Fibroblast of skin of back (primary cell): ENCODE measurements around the gene SLC5A10.
A peak's percentile ranks its signal among the peaks of the same experiment; 100 is the strongest.
"Not testable (repeated sequence)": the region's sequence is repeated elsewhere in the genome, so short reads cannot be mapped to it uniquely, and the experiment has no call there.

Source experiments
- DNase-seq: peaks from one replicate; pipeline ENCODE4 v3.0.0-alpha.2; 2013

Gene SLC5A10

DNA sequence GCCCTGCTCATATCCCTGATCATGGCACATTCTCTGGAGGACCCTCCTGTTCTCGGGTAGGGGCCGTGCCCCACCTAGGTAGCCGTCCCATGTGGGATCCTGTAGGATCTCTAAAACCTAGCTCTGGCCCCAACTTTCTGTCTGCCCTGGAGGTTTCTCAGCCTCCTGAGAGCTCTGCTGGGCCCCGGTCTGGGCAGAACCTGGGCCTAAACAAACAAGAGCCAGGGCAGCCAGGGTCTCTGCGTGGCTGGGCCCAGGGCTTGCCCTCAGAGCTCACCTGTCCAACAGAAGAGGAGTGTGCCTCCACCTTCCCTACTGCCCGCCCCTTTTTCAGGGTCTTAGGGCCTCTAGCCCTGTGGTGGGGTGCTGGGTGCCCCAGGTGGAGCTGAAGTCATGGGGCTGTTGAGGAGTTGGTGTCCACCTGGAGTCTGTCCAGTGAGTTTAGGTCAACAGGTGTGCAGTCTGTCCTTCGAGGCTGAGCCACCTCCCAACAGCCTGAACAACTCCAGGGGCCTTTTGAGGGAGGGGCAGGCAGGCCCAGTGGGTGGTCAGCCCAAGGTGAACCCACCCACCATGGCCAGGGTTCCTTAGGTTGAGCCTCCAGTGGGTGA is 69.2 kb downstream of the SLC5A10 start:
- not testable (repeated sequence) for DNase-seq

DNA sequence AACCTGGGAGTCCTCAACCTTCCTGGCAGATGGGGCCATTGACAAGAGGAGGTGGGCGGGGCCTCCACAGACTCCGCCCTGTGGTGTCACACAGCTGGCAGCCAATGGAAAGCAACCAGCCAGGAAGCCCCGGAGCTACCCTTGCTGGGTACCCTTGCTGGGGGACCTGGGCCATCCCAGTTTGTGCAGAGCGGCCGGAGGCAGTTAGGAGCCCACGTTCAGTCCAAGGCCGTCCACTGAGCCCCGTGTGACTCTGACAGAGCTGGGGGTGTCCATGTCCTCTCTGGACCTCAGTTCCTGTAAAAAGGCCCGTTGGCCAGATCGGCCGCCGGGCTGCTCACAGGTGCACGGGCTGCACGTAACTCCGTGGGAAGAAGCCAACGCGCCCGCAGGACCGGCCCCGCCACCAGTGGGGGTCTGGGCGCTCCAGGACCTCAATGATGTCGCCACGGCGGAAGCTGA is 69.7 kb downstream of the SLC5A10 start:
- no peak for DNase-seq

DNA sequence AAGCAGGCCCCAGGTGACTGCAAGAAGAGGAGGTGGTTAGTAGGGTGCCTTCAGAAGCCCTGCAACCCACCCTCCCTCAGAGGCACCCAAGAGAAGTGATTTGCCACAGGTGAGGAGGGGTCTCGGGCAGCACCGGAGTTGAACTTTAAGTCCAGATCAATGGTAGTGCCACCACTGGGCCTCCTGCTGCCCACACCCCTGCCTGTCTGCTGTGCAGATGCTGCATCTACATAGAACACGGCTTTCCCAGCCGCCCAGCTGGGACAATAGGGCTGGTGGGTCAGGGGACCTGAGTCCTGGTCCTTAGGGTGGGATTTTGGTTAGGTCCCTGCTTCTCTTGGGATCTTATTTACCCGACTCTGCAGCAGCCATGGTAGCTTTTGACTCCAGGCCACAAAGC is 70.2 kb downstream of the SLC5A10 start:
- no peak for DNase-seq

DNA sequence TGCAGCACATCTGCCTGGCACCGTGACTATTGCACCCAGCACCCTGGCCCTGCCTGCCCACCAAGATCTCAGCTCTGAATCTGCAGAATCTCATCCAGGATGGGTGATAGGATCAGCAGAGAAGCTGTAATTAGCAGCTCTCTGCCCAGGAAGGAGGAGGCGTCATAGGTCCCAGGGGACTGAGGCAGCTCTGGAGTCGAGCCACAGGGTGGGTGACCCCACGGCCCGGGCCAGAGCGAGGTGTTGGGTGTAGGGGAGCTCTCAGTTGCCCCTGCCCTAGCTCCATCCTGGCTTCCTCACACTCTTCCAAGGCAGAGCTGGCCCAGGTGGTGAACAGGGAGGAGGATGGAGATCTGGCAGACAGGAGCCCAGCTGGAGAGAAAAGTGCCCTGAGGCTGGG is 70.8 kb downstream of the SLC5A10 start:
- no peak for DNase-seq

DNA sequence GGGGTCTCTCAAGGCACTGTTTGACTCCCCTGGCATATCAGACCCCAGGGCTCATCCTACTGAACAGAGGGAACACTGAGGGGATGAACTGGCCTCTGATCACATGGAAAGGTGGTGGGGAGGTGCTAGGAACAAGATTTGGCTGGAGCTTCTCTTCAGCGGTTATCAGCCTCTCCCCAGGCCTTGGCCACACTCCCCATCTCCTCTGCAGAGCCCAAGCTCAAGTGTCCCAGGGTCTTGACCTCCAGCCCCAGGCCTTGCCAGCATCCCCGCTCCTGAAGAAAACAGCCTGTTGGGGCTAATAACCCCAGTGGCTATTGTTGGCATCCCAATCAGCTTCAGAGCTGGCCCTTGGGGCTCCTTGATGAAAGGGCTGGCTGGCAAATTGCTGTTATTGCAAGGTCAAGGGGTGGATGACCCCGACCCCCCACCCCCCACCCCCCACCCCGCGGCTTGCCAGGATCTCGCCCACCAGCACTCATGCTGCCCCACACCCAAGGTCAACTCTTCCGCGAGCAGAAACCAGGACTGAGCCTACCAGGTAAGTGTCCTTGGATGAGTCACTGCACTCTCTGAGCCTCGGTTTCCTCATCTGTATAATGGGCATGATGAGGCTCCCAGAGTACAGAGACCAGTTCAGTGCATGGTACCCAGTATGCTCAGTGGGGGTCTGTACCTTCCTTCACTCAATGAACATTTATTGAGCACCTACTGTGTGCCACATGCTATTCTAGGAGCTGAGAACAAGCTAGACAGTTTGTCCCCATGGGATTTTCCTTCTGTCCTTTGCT is 71.4 kb downstream of the SLC5A10 start:
- DNase-seq, result no peak

DNA sequence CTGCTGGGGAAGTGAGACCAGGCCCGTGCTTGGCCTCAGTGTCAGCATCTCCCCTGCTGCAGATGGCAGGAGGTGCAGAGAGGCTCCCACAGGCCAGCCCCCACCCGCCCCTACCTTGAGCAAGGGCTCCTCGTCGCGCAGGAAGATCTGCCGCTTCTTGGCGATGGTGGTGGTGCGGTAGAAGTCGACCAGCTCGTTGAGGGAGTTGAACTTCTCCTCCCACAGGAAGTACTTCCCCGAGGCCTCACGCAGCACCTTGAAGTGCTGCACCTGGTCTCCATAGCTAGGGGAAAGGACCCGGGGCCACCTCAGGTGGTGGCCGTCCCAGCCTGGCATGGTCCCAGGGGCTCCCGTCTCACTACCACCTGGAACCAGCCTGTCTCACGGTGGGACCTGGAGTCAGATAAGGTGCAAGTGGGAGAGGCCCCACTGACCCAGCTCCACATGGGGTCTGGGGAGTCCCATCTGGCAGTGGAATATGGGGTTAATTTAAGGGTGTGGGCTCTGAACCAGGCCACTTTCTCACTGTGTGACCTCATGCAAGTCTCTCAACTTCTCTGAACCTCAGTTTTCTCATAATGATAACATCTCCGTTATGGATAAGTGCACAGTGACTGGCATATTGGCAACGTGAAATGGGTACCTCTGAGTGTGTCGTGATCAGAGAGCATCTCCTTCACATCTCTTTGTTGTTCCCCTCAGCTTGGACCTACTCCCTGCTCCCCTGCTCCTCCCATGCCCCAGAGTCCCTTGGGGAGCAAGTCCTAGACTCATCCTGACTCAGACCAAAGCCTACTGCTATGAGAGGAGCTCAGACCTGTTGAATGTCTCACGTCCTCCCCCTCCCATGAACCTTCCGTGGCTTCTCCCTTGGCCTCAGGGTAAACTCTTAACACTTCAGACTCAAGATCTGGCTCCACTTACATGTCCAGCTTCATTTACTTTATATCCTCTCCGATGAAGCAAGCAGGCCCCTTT is 72.4 kb downstream of the SLC5A10 start:
- peak; percentile 77 for DNase-seq

DNA sequence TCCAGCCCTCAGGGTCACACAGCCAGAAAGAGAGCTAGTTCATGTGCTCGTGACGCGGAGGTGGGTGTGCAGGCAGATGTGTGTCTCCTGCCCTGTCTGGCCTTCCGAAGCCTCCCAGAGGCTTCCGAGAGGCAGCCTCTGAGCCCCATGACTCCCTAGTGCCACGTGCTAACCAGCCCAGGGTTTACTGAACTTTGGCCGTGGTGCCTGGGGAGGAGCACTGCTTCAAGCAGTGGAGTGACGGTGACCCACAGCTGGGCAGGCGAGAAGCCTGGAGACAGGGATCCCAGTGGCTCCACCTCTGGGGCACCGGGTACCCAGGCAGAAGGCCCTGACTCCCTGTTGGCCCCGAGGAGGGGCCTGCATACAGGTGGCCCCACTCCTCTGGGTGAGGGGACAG is 76.7 kb downstream of the SLC5A10 start:
- DNase-seq, result not testable (repeated sequence)

DNA sequence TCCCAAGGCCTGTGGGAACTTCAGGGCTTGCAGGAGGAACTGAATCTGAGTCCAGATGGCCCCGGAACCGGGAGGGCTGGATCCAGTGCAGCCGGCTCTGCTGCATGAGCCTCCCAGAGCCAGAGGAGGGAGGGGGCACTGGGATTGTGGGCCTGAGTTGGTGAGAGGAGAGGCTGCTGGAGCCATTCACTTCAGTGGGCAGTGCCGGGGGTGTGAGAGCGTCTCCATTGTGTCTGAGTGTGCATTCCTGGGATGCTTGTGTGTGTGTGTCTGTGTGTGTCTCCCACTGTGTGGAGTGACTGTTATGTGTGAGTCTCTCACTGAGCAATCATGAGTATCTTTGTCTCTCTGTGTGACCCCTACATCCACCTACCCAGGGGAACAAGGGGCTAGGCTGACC is 77.8 kb downstream of the SLC5A10 start:
- DNase-seq, result not testable (repeated sequence)

DNA sequence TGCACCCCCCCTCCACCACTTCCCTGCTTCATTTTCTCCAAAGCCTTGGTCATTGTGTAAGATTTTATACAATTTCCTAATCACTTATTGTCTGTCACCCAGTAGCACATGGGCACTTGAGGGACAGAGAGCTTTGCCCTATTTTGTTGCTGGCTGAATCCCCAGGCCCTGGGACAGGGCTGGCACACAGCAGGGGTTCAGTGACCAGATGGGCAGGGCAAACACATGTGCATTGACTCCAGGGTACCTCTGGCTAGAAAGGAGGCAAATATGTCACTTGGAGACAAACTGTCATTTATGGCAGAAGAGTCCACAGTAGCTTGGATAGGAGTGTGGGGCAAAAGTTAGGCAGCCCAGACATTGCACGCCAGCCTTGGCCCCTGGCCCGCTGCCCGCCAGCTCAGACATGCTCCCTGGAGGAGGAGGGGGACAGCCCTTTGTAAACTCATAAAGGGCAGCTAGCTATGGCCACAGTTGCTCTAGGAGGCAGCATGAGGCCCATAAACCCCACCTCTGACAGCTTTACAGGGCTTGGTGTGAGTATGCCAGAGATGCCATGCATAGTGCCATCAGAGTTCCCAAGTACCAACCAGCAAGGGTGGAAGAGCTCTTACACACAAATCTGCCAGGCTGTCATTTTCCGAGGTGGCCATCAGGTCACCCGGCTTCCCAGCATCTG is 78.9 kb downstream of the SLC5A10 start:
- DNase-seq, result not testable (repeated sequence)

DNA sequence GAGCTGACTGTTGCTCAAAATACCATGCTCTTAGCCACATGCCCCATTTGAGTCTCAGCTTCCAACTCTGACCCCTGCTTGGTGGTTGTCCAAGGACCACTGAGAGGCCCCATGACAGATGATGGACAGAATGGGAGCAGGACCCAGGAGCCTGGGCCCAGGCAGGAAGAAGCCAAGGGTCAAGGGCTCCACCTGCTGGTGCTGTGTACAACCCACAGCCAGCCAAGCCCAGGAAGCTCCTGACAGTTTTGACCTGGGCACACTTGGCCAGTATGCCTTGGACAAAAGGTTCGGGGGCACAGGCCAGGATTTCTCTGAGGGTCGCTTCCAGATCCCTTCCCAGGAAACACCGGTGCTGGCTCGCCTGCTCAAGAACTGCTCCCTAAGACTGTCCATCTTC is 79.8 kb downstream of the SLC5A10 start:
- not testable (repeated sequence) for DNase-seq

DNA sequence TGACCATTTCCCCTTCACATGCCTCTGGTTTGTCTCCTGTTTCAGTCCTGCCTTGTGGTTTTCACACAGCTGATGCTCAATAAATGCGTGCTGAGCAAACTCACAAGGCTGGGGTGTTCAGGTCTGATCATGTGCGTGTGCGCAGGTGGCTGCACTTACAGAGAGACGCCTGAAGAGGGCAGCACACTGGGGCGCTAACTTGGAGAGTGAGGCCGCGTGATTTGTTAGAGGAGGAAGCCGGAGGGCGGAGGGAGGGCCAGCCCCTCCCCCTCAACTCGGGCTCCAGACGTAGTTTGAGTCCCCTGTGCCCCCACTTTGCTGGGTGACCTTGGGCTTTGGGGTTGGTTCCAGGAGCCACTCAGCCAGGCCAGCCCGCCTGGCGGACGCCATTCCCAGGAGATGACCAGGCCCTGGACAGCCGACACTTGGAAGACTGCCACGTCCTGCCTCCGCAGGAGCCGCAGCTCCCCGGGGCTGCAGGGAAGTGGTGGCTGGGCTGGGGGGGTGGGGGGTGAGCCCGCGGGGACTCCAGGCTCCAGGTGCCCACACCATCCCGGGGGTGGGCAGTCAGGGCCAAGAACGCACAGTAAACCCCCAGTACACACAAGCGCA is 80.5 kb downstream of the SLC5A10 start:
- not testable (repeated sequence) for DNase-seq

DNA sequence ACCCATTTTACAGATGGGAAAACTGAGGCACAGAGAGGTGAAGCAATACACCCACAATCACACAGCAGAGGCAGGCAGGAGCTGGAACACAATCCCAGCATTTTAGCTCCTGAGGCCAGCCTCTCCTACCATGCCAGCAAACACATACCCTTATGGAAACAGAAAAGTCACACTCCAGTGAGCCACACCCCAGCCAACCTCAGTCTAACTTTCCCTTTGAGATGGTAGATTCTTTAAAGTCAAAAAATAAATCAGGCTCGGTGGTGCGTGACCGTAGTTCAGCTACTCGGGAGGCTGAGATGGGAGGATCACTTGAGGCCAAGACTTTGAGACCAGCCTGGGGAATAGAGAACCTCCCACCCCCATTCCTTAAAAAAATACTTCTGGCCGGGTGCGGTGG is 84.2 kb downstream of the SLC5A10 start:
- DNase-seq, result not testable (repeated sequence)

DNA sequence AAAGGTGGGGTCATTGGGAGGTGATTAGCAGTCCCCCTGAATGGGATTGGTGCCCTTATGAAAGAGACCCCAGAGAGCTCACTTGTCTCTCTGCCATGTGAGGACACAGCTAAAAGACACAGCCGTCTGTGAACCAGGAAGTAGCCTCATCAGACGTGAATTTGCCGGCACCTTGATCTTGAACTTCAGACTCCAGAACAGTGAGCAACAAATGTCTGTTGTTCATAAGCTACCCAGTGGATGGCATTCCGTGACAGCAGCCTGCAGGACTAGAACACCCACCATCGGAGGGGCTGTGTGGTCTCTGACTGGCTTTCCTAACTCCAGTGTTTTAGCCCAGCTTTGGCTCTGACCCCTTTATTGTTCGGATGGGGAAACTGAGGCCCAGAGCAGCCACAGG is 85.6 kb downstream of the SLC5A10 start:
- DNase-seq, result not testable (repeated sequence)

DNA sequence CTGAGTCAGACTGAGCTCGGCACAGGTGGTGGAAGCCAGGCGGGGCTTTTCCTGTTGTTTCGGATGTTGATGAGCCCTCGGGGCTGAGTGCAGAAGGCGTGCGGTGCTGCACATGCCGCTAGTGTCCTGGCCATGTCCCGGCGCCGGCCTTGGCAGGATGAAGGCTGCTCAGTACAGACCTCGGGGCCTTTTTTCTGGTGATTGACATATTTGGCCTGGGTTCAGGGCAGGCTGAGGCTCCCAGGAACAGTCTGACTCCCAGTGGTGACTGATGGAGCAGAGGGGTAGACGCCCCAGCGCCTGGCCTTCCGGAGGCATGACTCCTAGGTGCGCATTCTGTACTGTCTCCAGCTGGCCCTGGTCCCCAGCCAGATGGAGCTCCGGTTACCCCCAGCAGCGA is 86.0 kb downstream of the SLC5A10 start:
- DNase-seq, result not testable (repeated sequence)

DNA sequence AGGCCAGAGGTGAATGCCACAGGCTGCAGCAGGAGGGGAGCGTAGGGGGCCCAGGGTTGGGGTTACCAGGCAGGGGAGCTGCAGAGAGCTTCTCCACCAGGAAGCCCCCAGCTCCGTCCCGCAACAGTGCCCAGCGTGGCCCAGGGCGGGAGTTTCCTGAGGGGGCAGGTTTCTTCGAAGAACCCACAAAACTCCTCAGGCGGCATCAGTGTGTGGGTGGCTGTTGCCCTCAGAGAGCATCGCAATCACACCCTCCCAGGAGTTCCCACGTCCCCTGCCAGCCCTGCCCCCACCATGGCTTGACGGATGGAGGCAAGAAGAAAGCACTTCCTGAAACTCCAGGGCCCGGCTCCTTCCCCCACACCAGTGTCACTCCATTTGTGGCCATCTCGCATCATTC is 86.8 kb downstream of the SLC5A10 start:
- not testable (repeated sequence) for DNase-seq

DNA sequence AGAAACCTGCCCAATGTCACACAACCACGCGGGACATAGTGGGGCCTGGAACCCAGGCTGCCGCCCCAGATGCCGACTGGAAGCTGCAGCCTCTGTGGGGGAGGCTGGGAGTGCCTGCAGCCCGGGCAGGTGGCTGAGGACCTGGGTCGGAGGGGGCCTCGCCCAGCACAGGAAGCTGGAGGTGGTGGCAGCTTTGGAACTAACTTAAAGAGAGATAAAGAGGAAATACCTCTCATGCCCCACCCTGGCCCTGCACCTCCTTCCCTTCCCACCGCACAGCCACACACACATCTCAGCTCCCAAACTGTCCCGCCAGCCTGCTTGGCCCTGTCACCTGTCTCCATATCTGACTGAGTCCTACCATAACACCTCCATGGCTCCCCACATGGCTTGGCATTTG is 88.4 kb downstream of the SLC5A10 start:
- not testable (repeated sequence) for DNase-seq

DNA sequence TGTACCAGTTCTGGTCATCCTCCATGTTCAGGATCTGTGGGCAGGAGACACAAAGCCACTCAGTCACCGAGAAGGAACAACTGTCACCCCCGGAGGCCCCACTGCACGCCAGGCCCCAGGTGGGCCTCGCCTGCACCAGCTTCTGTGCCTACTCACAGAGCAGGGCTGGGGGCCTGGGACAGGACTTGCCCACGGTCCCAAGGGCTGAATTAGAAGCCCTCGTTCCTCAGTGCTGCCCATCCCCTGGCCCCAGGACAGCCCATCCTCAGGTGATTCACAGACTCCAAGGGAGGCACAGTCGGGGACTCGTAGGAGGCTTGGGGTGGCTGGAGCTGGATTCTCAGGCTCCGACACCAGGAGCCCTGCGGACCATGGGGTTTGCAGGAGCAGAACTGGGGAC is 89.9 kb downstream of the SLC5A10 start:
- DNase-seq, result not testable (repeated sequence)

DNA sequence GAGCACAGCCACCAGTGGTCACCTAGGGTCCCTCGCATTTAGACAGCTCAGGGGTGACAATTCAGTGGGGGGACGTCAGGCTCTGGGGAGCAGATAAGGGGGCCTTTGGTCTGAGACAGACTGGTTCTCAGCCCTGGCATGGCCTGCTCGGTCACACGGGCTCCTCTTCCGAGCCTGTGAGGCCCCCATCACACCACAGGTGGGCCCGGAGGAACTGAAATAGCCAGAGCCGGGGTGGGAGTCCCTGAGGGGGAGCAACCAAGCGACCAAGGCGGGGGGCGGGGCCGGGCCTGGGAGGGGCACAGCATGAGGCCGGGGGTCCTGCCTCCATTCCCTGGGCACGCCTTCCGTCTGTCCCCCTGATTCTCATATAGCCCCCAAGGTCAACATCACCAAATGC is 90.4 kb downstream of the SLC5A10 start:
- not testable (repeated sequence) for DNase-seq

DNA sequence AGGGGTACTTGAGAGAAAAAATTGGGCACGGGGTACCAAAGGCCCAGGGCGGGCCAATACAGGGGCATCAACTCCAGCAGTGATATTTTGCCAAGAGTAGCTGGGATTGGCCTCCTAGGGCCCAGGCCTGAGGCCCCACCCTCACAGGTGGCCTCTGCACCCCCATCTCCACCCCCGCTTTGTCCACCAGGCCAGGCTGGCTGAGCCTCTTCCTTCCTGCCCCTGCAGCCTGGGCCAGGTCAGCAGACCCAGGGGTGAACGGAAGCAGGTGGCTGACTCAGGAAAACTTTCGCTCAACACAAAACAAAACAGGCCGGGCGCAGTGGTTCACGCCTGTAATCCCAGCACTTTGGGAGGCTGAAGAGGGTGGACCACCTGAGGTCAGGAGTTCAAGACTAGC is 91.1 kb downstream of the SLC5A10 start:
- DNase-seq, result not testable (repeated sequence)

DNA sequence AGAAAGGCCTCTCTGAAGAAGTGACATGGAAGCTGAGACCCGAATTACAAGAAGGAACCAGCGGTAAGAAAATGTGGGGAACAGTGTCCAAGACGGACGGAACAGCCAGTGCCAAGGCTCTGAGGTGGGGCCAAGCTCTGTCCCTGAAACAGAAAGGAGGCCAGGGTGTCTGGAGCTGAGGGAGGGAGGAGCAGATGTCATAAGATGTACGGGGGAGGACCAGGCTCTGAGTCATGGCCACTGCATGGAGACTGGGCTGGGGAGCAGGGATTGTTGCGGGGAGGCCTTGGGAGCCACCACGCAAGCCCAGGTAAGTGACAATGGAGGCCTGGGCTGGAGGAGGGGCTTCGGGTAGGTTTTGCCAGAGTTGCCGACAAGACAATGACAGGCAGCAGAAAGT is 92.7 kb downstream of the SLC5A10 start:
- DNase-seq, result not testable (repeated sequence)

DNA sequence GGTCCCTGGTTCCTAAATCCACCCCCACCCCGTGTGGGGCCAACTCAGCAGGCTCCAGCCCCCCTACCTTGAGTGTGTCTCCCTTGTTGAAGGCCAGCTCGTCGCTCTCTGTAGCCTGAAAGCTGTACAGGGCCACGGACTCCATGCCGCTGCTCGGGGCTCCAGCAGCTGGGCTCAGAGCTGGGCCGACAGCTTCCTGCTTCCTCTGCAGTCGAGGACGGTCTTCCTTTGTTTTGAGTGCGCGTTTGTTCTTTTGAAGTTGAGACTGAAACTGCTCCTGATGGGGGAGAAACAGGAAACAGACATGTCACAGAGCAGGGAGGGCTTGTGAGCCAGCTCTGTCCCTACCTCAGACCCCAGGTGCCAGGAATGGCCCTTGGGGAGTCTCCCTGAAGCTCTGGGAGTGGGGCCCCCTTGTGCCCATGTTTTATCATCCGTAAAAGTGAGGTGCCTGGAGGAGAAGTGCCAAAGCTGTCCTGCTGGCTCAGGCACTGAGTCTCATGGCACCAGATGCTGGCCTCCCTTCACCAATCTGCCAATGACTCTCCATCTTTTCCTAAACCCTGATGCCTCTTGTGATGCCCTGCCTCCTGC is 94.9 kb downstream of the SLC5A10 start, which contains the start of gene GRAP:
TSS of gene GRAP (minus strand) at position 176 of the 594 bp plus-strand sequence. CDS start at position 145, 31 bp downstream.
- DNase-seq, result not testable (repeated sequence)
